Adrenal gland (tissue), 5 donors: ENCODE results near the gene TENM4.

Experiments used
- POLR2A ChIP-seq, 2 donors: fragments of 450-650 bp; IDR thresholded peaks; one replicate each; pipeline ENCODE4 v1.6.1; 2017; ENCODE audit warnings: antibody characterized with exemption in 2 of 2, mild to moderate bottlenecking in 2 of 2, moderate library complexity in 1 of 2
- TF ChIP-seq, protein P1 (sequence below), 6 experiments: fragments of 450-650 bp in 4 of 6; fragments of 200-600 bp in 2 of 6; sonication (generic) in 1 of 6; IDR thresholded peaks; 1 replicate in 5 of 6; 2 replicates in 1 of 6; pipeline versions ENCODE4 v1.5.1 to v1.8.0; 2016 to 2021; ENCODE audit warnings: antibody characterized with exemption in 6 of 6, mild to moderate bottlenecking in 2 of 6, moderate library complexity in 1 of 6
- donor health status: DM: no; HTN: no; CAD: no.

DNA sequence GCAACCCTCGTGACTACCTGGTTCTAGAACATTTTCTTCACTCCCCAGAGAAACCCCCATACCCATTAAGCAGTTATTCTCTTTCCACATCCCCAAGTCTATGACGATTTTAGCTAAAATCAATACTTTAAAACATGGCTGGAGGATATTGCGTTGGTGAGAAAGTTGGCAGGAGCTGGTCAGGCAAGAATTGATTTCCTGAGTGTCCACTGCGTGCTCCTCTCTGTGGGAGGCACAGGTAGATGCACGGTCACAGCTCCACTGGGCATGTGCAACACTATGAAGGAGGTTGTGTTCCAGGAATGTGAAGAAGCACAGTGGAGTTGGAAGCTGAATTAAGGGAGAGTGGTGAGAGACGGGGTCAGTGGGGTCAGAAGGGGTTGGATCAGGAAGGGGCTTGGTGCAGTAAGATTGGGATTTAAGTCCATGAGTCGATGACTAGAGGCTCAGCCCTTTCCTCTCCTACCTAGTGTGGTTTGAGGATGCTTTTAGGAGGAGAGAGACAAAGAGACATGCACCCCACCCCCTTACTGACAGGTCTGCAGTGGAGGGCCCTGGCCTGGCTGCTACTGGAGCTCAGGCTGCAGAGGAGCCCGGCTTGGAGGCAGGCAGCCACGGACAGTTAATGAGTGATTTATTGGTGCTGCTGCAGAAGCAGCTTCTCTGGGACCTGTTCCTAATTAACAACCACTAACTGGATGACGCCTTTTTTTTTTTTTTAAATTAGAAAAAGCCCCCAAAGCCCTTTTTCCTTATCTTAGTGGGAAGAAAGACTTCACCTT lies 395.6 kb downstream of the TENM4 start:
- TF ChIP-seq, protein P1, sequence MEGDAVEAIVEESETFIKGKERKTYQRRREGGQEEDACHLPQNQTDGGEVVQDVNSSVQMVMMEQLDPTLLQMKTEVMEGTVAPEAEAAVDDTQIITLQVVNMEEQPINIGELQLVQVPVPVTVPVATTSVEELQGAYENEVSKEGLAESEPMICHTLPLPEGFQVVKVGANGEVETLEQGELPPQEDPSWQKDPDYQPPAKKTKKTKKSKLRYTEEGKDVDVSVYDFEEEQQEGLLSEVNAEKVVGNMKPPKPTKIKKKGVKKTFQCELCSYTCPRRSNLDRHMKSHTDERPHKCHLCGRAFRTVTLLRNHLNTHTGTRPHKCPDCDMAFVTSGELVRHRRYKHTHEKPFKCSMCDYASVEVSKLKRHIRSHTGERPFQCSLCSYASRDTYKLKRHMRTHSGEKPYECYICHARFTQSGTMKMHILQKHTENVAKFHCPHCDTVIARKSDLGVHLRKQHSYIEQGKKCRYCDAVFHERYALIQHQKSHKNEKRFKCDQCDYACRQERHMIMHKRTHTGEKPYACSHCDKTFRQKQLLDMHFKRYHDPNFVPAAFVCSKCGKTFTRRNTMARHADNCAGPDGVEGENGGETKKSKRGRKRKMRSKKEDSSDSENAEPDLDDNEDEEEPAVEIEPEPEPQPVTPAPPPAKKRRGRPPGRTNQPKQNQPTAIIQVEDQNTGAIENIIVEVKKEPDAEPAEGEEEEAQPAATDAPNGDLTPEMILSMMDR (IDR thresholded peaks at IDR 0.05), result no peak
- TF ChIP-seq POLR2A (IDR thresholded peaks at IDR 0.05), result no peak
